ENCODE measurements around the gene MTERF2.
A peak's percentile ranks its signal among the peaks of the same experiment; 100 is the strongest.

The MTERF2 gene

GRCh38 chr12:106941481-106942156, 45.3 kb downstream of the MTERF2 start (continued):
- no peak for TF ChIP-seq ZBTB10 (tag by site-specific recombination; IDR thresholded peaks at IDR 0.05)
- no peak for TF ChIP-seq ZNF221 (tag by site-specific recombination; IDR thresholded peaks at IDR 0.05; ENCODE audit: borderline replicate concordance)
- no peak for TF ChIP-seq ZNF157 (tag by site-specific recombination; IDR thresholded peaks at IDR 0.05)
- no peak for TF ChIP-seq SP2 (tag by site-specific recombination; IDR thresholded peaks at IDR 0.05)
- no peak for TF ChIP-seq ZNF48 (tag by site-specific recombination; IDR thresholded peaks at IDR 0.05)
- TF ChIP-seq ZNF324 (tag by site-specific recombination; IDR thresholded peaks at IDR 0.05), result no peak

GRCh38 chr12:106934277-106934676, 52.7 kb downstream of the MTERF2 start:
- TF ChIP-seq ZNF350 (tag by site-specific recombination; IDR thresholded peaks at IDR 0.05) (no peak), ZNF366 (tag by site-specific recombination; conservative IDR thresholded peaks at IDR 0.05) (peak; percentile 55)
- ChIA-PET CTCF (interaction anchor here (0.6 kb wide), 1 partner anchor 18 kb away, joined by 3 read pairs; no protein-coding TSS in a partner anchor), POLR2A (no interaction called here)
- no peaks in the 10 kb centered on the region for H3K4me1 ChIP-seq (ENCODE audit: control insufficient read depth, insufficient read depth, low read length)
- no peak overlapping the region for H3K4me3 ChIP-seq (ENCODE audit: low read depth, low read length)
- no peaks in the 10 kb centered on the region for H3K36me3 ChIP-seq (ENCODE audit: control insufficient read depth in 2 of 2, insufficient read depth in 1 of 2, low read length in 2 of 2)
- H3K9me3 ChIP-seq (ENCODE audit: control insufficient read depth, insufficient read depth, low read depth, low read length), result no peaks in the 10 kb centered on the region
- H3K27ac ChIP-seq (ENCODE audit: extremely low read depth, low read depth, low read length), result no peak overlapping the region

All from HEK293 (cell line).